ENCODE measurements around the gene PLCL1.

PLCL1 gene

GRCh38 chr2:197800091-197800490 is 4.3 kb upstream of the PLCL1 start:
- H3K27ac ChIP-seq = no peak overlapping the region
- no peak for TF ChIP-seq ZFX (IDR thresholded peaks at IDR 0.05)

GRCh38 chr2:197801033-197801432 is 3.4 kb upstream of the PLCL1 start:
- H3K27ac ChIP-seq = no peak overlapping the region
- no peak for TF ChIP-seq ZFX (IDR thresholded peaks at IDR 0.05)
- TF ChIP-seq, protein P1, sequence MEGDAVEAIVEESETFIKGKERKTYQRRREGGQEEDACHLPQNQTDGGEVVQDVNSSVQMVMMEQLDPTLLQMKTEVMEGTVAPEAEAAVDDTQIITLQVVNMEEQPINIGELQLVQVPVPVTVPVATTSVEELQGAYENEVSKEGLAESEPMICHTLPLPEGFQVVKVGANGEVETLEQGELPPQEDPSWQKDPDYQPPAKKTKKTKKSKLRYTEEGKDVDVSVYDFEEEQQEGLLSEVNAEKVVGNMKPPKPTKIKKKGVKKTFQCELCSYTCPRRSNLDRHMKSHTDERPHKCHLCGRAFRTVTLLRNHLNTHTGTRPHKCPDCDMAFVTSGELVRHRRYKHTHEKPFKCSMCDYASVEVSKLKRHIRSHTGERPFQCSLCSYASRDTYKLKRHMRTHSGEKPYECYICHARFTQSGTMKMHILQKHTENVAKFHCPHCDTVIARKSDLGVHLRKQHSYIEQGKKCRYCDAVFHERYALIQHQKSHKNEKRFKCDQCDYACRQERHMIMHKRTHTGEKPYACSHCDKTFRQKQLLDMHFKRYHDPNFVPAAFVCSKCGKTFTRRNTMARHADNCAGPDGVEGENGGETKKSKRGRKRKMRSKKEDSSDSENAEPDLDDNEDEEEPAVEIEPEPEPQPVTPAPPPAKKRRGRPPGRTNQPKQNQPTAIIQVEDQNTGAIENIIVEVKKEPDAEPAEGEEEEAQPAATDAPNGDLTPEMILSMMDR (conservative IDR thresholded peaks at IDR 0.05) = no peak

- TF ChIP-seq ZFX (IDR thresholded peaks at IDR 0.05) = no peak
- TF ChIP-seq, protein P1 (conservative IDR thresholded peaks at IDR 0.05) = peak; percentile 78
- H3K27ac ChIP-seq = no peak overlapping the region
Observed at GRCh38 chr2:197803033-197803444, 1.4 kb upstream of the PLCL1 start.

- no peak overlapping the region for H3K27ac ChIP-seq
- TF ChIP-seq, protein P1 (conservative IDR thresholded peaks at IDR 0.05) = peak; percentile 16
- TF ChIP-seq ZFX (IDR thresholded peaks at IDR 0.05) = no peak
Observed at GRCh38 chr2:197804758-197805714, 643 bp downstream of the PLCL1 start.

DNA sequence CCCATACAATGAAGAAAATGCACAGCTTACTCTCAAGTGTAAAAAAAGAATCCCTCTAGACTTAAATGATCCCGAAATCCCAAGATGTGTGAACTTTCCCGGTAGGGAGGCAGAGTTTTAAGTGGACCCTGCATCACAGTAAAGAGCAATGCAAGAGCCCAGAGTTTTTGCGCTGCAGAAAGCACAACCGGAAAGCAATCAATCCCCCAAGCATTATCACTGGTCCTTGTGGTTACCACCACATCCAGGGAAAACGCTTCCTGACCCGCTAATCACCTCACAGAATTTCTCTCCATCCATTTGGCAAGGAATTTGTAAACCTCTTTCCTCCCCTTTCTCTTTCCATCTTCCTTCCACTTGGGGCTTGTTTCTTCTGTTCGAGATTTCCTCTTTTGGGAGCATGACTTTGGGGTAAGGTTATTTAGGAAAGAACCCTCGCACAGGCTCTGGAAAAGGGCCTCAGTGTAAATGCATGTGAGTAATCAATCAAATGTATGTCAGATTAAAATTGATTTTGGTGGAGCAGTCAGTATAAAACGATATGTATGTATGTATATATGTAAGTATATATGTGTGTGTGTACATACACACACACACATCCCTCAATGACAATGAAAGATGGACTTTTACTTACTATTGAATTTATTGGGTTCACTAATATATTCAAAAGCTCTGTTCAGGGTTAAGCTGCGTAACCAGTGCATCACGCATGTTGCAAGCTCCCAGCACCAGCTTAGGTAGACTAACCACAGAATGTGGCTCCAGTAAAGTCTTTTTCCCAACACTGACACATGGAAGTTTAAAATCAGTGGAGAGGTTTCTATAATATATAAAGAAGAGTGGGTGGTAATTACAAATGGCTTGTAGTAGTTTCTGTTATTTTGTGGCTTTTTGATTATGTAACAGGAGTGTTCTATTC is 1.6 kb downstream of the PLCL1 start:
- TF ChIP-seq, protein P1 (conservative IDR thresholded peaks at IDR 0.05) = no peak
- no peak for TF ChIP-seq ZFX (IDR thresholded peaks at IDR 0.05)
- no peak overlapping the region for H3K27ac ChIP-seq

DNA sequence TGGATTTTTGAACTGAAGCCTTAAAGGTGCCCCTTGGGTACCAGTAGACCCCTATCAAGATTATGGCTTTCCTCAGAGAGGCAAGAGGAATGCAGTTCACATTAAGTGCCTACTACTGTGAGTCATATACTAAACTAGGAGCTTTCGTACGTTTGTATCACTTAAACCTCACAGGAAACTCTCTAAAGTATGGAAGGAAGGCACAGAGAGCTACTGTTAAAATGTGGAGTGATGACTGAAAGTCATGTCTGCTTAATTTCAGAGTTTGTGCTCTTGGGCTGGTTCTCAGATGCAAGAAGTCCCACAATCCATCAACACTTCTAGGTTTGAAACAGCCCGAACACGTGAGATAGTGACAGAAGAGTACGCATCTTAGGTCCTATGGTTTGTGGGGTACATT is 4.7 kb downstream of the PLCL1 start:
- no peak overlapping the region for H3K27ac ChIP-seq
- TF ChIP-seq ZFX (IDR thresholded peaks at IDR 0.05) = no peak
- TF ChIP-seq, protein P1 (conservative IDR thresholded peaks at IDR 0.05) = no peak

DNA sequence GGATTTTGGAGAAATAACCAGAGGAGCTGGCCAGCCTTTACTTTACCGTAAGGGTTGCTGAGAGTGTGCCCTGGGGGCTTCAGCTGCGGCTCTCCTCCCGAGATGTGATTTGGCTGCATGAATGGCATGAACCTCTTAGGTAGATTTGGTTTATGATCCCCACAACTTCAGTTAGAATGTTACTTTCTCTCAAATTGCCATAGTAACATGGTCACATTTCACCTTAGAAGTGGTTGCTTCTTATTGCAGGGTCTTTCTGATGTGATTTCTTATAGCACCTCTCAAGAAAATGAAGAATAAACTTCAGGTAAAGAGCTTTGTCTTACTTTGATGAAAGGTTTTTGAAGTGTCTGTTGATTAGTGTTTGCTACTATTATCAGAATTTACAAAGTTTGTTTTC is 5.6 kb downstream of the PLCL1 start:
- H3K27ac ChIP-seq = no peak overlapping the region
- TF ChIP-seq, protein P1 (conservative IDR thresholded peaks at IDR 0.05) = no peak
- no peak for TF ChIP-seq ZFX (IDR thresholded peaks at IDR 0.05)
